ENCODE measurements around the gene UGT2A3.

DNA sequence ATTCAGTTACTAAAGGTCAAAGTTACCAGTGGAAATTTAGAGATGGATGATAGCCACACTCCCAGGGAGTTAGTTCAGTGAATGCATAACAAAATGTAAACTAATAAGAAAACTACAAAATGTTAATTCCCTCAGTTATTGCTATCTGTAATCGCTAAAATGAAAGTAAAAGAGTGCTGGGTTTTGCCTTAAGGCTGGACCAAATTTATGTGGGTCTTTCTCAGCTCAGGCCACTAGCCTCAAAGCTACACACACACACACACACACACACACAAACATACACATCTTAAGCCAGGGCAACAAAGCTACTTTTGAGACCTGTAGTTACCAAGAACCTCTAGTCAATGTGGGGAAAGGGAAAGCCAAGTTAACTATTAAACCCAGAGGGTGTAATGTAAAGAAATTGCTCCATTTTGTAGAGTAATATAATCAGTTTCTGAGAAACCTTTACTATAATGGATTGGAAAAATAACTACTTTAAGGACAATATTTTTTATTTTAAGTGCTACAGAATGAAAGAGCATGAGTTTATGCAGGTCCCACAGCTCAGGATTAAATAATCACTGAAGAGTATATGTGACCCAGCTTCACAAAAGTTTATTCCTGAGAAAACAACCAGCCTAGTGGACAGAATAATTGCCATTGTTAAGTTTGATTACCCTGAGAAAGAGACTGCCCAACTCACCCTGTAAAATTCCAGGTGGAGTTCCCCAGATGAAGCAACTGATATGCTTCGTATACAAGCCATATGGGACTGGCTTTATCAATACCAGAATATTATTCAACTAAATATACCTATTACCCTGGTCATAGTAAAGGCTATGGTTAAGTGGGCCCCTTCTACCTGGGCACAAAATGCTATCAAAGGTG, 8.9 kb upstream of the UGT2A3 start:
- TF ChIP-seq CTCF (IDR thresholded peaks at IDR 0.05; ENCODE audit: poor library complexity) (no peak), EZH2 (IDR thresholded peaks at IDR 0.05; ENCODE audit: borderline replicate concordance) (no peak), EZH2phosphoT487 (IDR thresholded peaks at IDR 0.05; ENCODE audit: low read depth, severe bottlenecking, unreplicated experiment) (no peak)
